Ammon's horn (tissue), 1 donor: ENCODE data around the gene POLR3B.
A peak's percentile ranks its signal among the peaks of the same experiment; 100 is the strongest.

Experiments
- DNase-seq: peaks from one replicate; pipeline ENCODE4 v3.0.0-alpha.2; 2016; ENCODE audit warnings: low spot score

The POLR3B gene

GRCh38 chr12:106415134-106415533 is 57.6 kb downstream of the POLR3B start:
- DNase-seq = no peak

- no peak for DNase-seq
Observed at GRCh38 chr12:106416273-106416672, 58.7 kb downstream of the POLR3B start.

DNA sequence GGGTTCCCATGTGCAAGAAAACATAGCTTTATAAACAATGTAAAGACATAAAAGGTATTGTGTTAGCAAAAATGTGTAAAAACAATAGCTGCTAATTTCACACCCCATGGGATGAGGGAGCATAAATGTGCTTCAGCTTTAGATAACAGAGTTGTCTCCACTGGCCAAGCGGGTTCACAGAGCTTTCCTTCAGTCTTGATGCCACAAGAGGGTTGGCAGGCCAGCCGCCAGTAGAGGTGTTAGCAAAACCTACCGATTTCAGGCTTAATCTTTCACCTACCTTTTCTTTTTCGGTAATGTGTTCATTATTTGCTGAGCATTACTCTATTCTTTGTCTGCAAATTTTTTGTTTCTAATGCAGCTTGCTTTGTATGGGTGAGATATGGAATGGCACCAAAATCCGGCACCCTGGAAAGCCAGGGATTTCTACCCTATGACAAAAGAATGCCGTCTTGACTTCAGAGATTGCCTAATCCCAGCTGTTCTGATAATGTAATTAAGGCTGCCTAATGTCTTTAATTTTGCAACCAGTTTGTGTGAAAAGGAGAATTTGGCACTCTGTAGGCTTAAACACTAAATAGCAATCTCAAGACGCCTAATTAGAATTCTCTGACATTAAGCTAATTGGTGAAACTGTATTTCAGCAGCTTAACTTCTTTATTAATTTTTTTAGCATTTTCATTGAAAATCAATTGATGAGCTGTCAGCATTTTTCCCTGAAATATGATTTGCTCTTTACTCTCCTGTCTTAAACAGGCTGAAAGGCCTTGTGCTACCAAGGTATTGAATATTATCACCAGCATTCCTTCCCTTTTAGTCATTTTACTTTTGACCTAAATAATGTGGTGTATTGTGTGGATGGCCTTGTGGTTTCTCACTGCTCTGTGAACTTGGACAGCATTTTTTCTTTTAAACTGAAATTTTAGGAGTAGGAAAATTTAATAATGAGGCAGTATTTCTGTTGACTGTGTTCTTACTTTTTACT is 60.7 kb downstream of the POLR3B start:
- no peak for DNase-seq

DNA sequence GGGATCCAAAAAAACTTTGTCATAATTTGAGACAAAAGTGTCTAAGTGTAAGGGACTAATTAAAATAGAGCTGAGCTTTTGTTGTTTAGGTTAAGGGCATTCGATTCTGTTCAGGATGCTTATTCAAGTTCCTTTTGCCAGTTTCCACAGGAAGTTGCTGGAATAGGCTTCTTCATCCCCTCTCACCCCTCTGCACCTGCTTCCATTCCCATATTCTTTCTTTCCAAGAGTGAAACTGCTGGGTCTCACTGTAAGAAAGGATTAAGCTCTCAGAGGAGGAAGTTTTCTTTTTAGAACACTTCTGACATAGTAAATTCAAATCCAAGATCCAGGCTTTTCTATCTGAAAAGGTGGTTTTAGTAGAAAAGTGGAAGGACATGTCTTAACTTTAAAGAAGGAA is 61.4 kb downstream of the POLR3B start:
- DNase-seq = no peak

- DNase-seq = no peak
Observed at GRCh38 chr12:106423291-106423690, 65.7 kb downstream of the POLR3B start.

DNA sequence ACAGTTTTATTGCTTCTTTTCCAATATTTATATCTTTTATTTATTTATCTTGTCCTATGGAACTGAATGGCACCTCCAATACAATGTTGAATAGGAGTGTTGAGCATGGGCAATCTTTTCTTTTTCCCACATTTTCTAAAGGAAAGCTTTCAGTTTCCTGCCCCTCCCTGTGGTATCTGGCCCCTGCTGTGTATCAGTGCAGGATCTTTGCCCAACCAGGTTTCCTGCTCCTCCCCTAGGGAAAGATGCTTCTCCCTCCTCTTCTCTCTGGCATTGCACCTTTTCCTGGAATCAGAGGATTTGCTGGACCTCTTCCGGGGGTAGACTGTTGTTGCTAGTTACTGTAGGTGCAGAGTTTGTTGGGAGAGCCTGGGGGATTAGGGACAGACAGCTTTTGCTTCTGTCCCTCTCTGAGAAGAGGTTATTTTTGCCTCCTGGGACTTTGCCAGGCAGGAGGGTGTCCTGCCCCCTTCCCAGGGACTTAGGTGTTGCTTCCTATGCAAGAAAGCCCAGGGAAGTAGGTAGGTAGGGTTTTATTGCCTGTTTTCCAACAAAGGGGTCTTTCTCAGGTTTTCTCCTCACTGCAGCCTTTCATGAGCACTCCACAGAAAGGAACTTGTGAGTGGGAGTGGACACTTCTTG is 67.6 kb downstream of the POLR3B start:
- DNase-seq = no peak

- no peak for DNase-seq
Observed at GRCh38 chr12:106427917-106428316, 70.4 kb downstream of the POLR3B start.

DNA sequence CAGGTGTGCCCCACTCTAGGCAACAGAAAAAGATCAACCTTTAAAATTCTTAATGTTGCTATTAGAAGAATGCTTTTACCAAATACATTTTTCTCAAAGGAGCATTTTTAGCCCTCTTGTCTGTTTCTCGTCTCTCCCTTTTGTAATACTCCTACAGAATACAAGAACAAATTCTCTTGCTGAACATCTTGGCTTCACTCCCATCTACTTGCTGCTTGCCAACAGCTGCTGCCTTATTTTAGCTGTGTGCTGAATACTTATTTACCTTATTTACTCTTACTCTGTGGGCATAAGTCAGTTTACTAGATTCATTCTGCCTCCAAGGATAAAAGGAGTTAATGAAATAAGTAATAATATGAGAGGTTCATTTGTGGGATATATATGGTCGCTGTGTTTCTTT is 70.8 kb downstream of the POLR3B start:
- peak; percentile 76 for DNase-seq

DNA sequence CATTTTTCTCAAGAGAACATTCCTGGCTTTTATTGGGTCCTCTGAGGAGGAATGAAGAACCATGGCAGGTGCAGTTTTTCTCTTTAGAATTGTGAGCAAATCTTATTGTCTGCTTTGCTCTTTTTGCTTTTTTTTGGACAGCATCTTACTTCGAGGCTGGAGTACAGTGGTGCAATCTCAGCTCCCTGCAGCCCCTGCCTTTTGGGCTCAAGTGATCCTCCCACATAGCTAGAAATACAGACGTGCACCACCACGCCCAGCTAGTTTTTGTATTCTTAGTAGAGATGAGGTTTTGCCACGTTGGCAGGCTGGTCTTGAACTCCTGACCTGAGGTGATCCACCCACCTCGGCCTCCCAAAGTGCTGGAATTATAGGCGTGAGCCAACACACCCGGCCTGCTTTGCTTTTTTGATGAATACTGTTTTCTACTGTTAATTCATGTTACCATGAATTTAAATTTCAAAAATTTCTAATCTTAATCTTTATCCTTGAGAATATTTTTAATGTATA is 71.5 kb downstream of the POLR3B start:
- DNase-seq = no peak

- DNase-seq = no peak
Observed at GRCh38 chr12:106429636-106430035, 72.1 kb downstream of the POLR3B start.

- no peak for DNase-seq
Observed at GRCh38 chr12:106431839-106432411, 74.4 kb downstream of the POLR3B start.

- no peak for DNase-seq
Observed at GRCh38 chr12:106433055-106433454, 75.5 kb downstream of the POLR3B start.

DNA sequence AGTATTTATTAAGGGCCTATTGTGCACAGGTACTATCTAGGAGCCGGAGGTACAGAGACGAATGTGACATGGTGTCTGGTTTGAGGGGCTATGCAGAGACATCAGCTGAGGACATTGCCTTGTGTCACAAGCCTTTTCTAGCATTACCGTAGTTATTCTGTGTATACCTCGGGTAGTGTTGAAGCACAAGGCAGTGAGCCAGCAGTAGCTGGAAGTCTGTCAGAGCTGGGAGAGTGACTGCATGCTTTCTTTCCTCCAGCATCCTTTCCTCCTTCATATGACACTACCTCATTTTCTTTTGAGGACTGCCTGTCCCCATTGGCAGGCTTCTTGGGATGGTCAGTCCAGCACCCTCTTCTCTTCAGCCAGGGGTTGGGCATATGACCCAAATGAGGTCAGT is 77.0 kb downstream of the POLR3B start:
- DNase-seq = peak; percentile 9

GRCh38 chr12:106436164-106436563 is 78.6 kb downstream of the POLR3B start:
- no peak for DNase-seq

DNA sequence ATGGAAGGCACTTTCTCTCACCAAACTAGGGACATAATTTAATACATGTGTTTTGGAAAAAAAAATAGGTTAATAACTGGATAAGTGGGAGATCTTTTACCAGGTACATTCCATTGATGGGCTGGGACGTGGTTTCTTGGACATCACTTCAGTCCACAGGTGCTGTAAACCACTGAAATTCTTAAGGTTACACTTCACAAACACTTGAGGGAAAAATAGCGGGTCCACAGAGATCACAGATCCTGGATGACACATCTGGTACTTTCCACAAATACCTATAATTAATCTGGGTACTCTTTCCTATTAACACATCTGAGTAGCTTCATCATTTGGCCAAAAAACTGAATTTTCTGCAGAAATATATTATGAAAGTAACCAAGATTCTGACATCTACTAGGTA is 85.0 kb downstream of the POLR3B start:
- no peak for DNase-seq

GRCh38 chr12:106445053-106445452 is 87.5 kb downstream of the POLR3B start:
- no peak for DNase-seq

DNA sequence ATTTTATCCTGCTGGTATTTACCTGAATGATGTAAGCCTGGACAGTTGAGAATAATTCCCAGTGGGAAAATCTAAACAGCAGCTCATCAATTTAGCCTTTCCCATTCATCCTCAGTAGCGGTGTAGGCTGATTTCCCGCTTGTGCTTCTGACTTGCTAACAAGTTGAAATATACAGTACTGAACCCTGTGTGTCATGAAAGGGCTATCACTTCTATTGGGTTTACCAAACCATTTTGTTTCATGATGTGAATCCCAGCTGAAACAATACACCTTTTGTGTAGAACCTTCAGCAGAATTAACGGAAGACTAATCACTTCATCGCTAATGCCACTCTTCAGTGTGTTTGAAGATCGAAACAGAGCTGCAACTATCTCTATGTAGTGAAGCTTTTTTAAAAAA is 88.4 kb downstream of the POLR3B start:
- DNase-seq = no peak

DNA sequence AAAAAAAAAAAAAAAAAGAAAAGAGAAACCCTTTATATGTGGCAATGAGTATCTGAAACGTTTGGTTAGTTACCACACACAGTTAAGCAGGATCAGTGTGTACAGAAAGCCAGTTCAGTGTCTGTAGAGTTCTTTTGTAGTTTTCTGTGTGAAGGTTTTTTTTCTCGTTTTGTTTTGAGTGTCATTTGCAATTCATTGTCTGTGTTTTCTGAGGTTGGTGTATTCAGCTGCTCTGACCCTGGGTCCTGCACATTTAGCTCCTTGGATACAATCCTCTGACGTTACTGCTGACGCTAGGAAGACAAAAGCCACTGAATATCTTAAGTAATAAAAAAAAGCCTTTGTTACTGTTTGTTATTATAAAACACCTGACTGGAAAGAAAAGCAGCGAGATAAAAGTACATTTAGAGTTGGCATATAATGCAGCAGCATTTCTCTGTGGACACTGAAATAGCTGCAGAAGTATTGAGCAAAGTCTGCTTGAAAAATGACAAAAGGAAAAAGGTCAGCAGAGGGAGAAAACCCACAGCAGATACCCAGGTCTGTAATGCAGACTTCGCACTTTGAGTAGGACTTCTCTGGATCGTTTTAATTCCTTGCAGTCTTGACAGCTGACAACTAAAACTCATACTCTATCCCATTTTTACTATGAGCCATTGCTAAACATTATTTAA is 89.0 kb downstream of the POLR3B start:
- peak; percentile 49 for DNase-seq

- DNase-seq = no peak
Observed at GRCh38 chr12:106452309-106452708, 94.8 kb downstream of the POLR3B start.

- peak; percentile 16 for DNase-seq
Observed at GRCh38 chr12:106455111-106455510, 97.6 kb downstream of the POLR3B start.

DNA sequence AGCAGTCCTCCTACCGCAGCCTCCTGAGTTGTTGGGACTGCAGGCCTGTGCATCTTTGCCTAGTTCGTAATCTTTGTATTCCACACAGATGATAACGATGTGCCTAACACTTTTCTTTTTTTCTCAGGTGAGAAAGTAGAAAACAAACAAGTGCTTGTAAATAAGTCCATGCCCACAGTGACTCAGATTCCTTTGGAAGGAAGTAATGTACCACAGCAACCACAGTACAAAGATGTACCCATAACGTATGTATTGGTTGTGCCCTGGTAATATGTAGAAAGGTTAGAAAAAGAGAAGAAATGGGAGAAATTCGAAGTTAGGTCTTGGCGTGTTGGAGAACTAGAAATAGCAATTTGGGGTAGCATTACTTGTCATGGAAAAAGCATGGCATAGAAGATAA is 101.6 kb downstream of the POLR3B start:
- DNase-seq = no peak

DNA sequence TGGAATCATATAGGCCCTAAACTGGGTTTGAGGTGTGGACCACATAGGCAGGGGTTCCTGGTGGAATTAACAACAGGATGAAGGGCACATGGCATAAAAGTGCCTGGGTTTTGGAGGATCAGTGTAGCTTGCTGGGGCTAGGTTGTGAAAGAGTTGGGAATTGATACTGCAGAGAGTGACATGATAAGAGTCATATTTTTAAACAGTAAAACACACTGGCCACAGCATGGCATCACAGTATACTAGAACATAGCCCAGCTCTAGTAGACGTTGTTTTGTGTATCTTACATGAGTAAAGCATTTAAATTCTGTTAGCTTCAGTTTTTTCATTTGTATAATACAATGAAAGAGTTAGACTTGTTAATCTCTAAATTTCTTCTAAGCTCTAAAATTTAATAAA is 102.0 kb downstream of the POLR3B start:
- DNase-seq = no peak
